Spleen (tissue), 7 donors: ENCODE data around the gene CD47.

Experiments used
- CTCF ChIP-seq, 11 experiments: fragments of 200-600 bp in 7 of 11; fragments of 450-650 bp in 4 of 11; sonication (generic) in 4 of 11; IDR thresholded peaks in 8 of 11; conservative IDR thresholded peaks in 3 of 11; 1 replicate in 7 of 11; 2 replicates in 4 of 11; pipeline versions ENCODE4 v1.4.0 to v1.8.0; 2016 to 2021; ENCODE audit warnings: antibody characterized with exemption in 11 of 11, inconsistent platforms in 4 of 11, mild to moderate bottlenecking in 1 of 11
- POLR2A ChIP-seq, 3 donors: fragments of 450-650 bp; IDR thresholded peaks; one replicate each; pipeline ENCODE4 v1.5.1; 2017; ENCODE audit warnings: antibody characterized with exemption in 3 of 3, mild to moderate bottlenecking in 1 of 3
- donor health status: DM: no; HTN: no; CAD: no; lungs with moderate emphysema.
- donor health status: DM: no; HTN: no; CAD: no.
- donor health status: DM: no; HTN: no; CAD: no.

DNA sequence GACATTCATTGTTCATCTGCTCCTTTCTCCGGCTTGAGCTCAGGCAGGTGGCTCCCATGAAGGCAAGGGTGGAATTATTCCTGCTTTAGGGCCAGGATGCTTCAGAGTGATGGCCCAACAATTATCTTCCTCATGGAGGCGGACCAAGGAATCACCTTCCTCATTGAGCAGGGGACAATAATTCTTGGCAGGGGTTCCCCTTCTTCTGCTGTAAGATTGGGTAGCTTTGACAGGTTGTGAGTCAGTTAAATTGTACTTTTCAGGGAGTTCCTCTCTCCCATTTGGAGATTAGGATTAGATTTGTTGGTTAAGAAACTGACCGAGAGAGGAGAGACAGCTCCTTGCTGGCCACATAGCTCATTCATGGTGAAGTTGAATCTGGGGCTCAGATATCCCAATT is 31.4 kb upstream of the CD47 start:
- no peak for TF ChIP-seq CTCF (IDR thresholded peaks at IDR 0.05 in 8 of 11, conservative IDR thresholded peaks at IDR 0.05 in 3 of 11)
- TF ChIP-seq POLR2A (IDR thresholded peaks at IDR 0.05): no peak
